GM12878 (cell line): Measurements from ENCODE around the gene RAB43. TPM values are rescaled to one million over a fixed set of nuclear protein-coding genes. Genes with fewer than 3 reads are reported as not detected.

ENCODE experiments used
- ATAC-seq: fragments of 200-7000 bp; cut with Tn5 transposase; 3 replicates; pipeline ENCODE4 v1.9.1; 2020; ENCODE audit warnings: mild to moderate bottlenecking, moderate library complexity
- BruUV-seq: library from RNA; stranded (reverse); fragments of 400-500 nt; replicated peaks from 2 replicates; lab custom pipeline; 2021; lab: Mats Ljungman, UMichigan
- CTCF ChIA-PET: fragments of 300-600 bp; sonication (Branson Sonifier 250); formaldehyde crosslinking; extraction: SDS; loops from one replicate; lab custom pipeline; 2021; ENCODE audit warnings: inconsistent platforms; lab: Yijun Ruan, JAX
- POLR2A ChIA-PET: fragments of 350-600 bp; formaldehyde crosslinking; extraction: SDS; loops from one replicate; lab custom pipeline; 2021; ENCODE audit warnings: inconsistent platforms; lab: Charles Lee
- RAD21 ChIA-PET: fragments of 300-600 bp; sonication (Branson Sonifier 250); formaldehyde crosslinking; loops from one replicate; lab custom pipeline; 2023; ENCODE audit warnings: antibody characterized with exemption; ENCODE audit not compliant: unreplicated experiment; lab: Charles Lee
- SMC1A ChIA-PET: fragments of 300-600 bp; sonication (Branson Sonifier 250); formaldehyde crosslinking; loops from one replicate; lab custom pipeline; 2023; ENCODE audit not compliant: unreplicated experiment, uncharacterized antibody; lab: Charles Lee
- DNase-seq: peaks from one replicate; pipeline ENCODE4 v3.0.0-alpha.2; 2011; ENCODE audit warnings: low read depth, low spot score
- FAIRE-seq: peaks from 3 replicates; lab custom pipeline; 2011; peaks lifted over from hg19 to GRCh38; lab: Jason Lieb, UNC
- H2AFZ ChIP-seq: 2 replicates; pipeline ENCODE4 v1.6.0; 2011; ENCODE audit warnings: low read depth, low read length, control low read depth; ENCODE audit not compliant: control insufficient read depth
- H3K27ac ChIP-seq: 2 replicates; pipeline ENCODE4 v1.5.1; 2011; ENCODE audit warnings: control low read depth; ENCODE audit not compliant: control insufficient read depth, insufficient read depth
- H3K27me3 ChIP-seq, 2 experiments: replicated peaks in 1 of 2; 2 replicates each; pipeline versions ENCODE4 v1.6.0 to v1.6.1; 2011; ENCODE audit warnings: low read length in 1 of 2; ENCODE audit not compliant: control insufficient read depth in 2 of 2, insufficient read depth in 2 of 2
- H3K36me3 ChIP-seq, 2 experiments: 2 replicates each; pipeline ENCODE4 v1.5.1; 2011; ENCODE audit warnings: low read length in 1 of 2; ENCODE audit not compliant: control insufficient read depth in 2 of 2, insufficient read depth in 2 of 2
- H3K4me1 ChIP-seq: 2 replicates; pipeline ENCODE4 v1.6.1; 2011; ENCODE audit warnings: mild to moderate bottlenecking, low read length, moderate library complexity, mixed read lengths; ENCODE audit not compliant: control insufficient read depth, insufficient read depth
- H3K4me2 ChIP-seq: 2 replicates; pipeline ENCODE4 v1.6.0; 2011; ENCODE audit warnings: control low read depth; ENCODE audit not compliant: control insufficient read depth, insufficient read depth
- H3K4me3 ChIP-seq: fragments of 200-600 bp; sonication (generic); 2 replicates; pipeline ENCODE4 v1.5.1; 2016
- H3K79me2 ChIP-seq: 2 replicates; pipeline ENCODE4 v1.6.0; 2011; ENCODE audit warnings: low read length; ENCODE audit not compliant: control insufficient read depth, insufficient read depth
- H3K9ac ChIP-seq: 2 replicates; pipeline ENCODE4 v1.8.0; 2011; ENCODE audit warnings: low read length, control low read depth, mixed read lengths; ENCODE audit not compliant: control insufficient read depth, insufficient read depth
- H3K9me3 ChIP-seq: replicated peaks from 3 replicates; pipeline ENCODE4 v1.5.1; 2011; ENCODE audit warnings: mild to moderate bottlenecking, low read length; ENCODE audit not compliant: control insufficient read depth, insufficient read depth
- H4K20me1 ChIP-seq: 2 replicates; pipeline ENCODE4 v1.6.0; 2011; ENCODE audit not compliant: control insufficient read depth, insufficient read depth
- CREM ChIP-seq: IDR thresholded peaks from 2 replicates; pipeline ENCODE4 v1.6.1; 2014; ENCODE audit warnings: antibody characterized with exemption, low read depth
- E2F8 ChIP-seq: fragments of 450-650 bp; IDR thresholded peaks from 2 replicates; pipeline ENCODE4 v1.6.1; 2018; ENCODE audit warnings: mild to moderate bottlenecking, low read depth, moderate library complexity; ENCODE audit not compliant: partially characterized antibody
- ESRRA ChIP-seq: IDR thresholded peaks from 2 replicates; pipeline ENCODE4 v1.6.1; 2012; ENCODE audit warnings: mild to moderate bottlenecking, low read length, improper control_type of control experiment
- GABPA ChIP-seq: IDR thresholded peaks from 2 replicates; pipeline ENCODE4 v1.6.1; 2014; ENCODE audit warnings: antibody characterized with exemption, low read depth, mild to moderate bottlenecking, inconsistent platforms
- HCFC1 ChIP-seq: fragments of 150-350 bp; IDR thresholded peaks from 2 replicates; pipeline ENCODE4 v1.6.1; 2014; ENCODE audit warnings: low read length
- IRF4 ChIP-seq: IDR thresholded peaks from 2 replicates; pipeline ENCODE4 v1.6.1; 2011; ENCODE audit warnings: low read depth, low read length
- KDM1A ChIP-seq: fragments of 200-600 bp; sonication (generic); IDR thresholded peaks from 2 replicates; pipeline ENCODE4 v1.6.1; 2016; ENCODE audit warnings: borderline replicate concordance
- MYC ChIP-seq: IDR thresholded peaks from 2 replicates; pipeline ENCODE4 v1.6.1; 2011; ENCODE audit warnings: mild to moderate bottlenecking, low read length, moderate library complexity, inconsistent platforms; ENCODE audit not compliant: insufficient read depth, insufficient replicate concordance, insufficient read length, severe bottlenecking
- NBN ChIP-seq: fragments of 450-650 bp; IDR thresholded peaks from 2 replicates; pipeline ENCODE4 v1.6.1; 2016
- NFYA ChIP-seq: IDR thresholded peaks from 2 replicates; pipeline ENCODE4 v1.6.1; 2011; ENCODE audit warnings: low read depth, mild to moderate bottlenecking, low read length, improper control_type of control experiment, borderline replicate concordance
- RCOR1 ChIP-seq: conservative IDR thresholded peaks from 2 replicates; pipeline ENCODE4 v1.6.1; 2012; ENCODE audit warnings: low read depth, low read length, improper control_type of control experiment
- RFX5 ChIP-seq: IDR thresholded peaks from 2 replicates; pipeline ENCODE4 v1.6.1; 2011; ENCODE audit warnings: low read depth, low read length, improper control_type of control experiment
- TCF3 ChIP-seq: IDR thresholded peaks from 2 replicates; pipeline ENCODE4 v1.6.1; 2012; ENCODE audit warnings: low read depth, mild to moderate bottlenecking, low read length, borderline replicate concordance; ENCODE audit not compliant: insufficient read depth
- ZSCAN29 ChIP-seq: fragments of 450-650 bp; IDR thresholded peaks from 2 replicates; pipeline ENCODE4 v1.6.1; 2017; ENCODE audit warnings: mild to moderate bottlenecking, moderate library complexity
- WGBS: methylation state at CpG from one replicate; pipeline ENCODE4 v1.1.6; 2016; ENCODE audit warnings: low lambda C conversion rate; ENCODE audit not compliant: insufficient replicate concordance, insufficient coverage; ENCODE audit errors: missing lambda C conversion rate; 5-methylcytosine and 5-hydroxymethylcytosine counted together
- in situ Hi-C: fragments of 300-500 bp; cut with MboI; formaldehyde crosslinking; loops from 9 replicates; pipeline ENCODE4 v1.14.3; 2018; ENCODE audit warnings: mixed read lengths
- intact Hi-C: fragments of 100-400 bp; cut with micrococcal nuclease; formaldehyde crosslinking; loops from one replicate; pipeline ENCODE4 v1.14.2; 2022; ENCODE audit not compliant: unreplicated experiment
- polyA plus RNA-seq, 11 experiments: library from polyadenylated mRNA; depleted of rRNA in 4 of 11; unstranded in 6 of 11; stranded (reverse) in 5 of 11; fragments of >200 nt; fragmentation: Nextera tagmentation in 4 of 11; fragmentation: Illumina TruSeq in 1 of 11; extraction: Ambion mirVana in 4 of 11; extraction: Trizol in 1 of 11; gene quantifications; 1 replicate in 1 of 11; 2 replicates in 10 of 11; pipeline versions ENCODE4 v1.2.1 to v1.2.3, GENCODE V29; 2011 to 2016; ENCODE audit warnings: inconsistent platforms in 2 of 11, missing spikeins in 2 of 11, low read depth in 1 of 11
- total RNA-seq, 4 experiments: library from RNA; depleted of rRNA in 3 of 4; stranded (reverse); fragments of >200 nt in 3 of 4; fragmentation: Illumina TruSeq in 1 of 4; extraction: Trizol in 1 of 4; gene quantifications; 2 replicates each; pipeline versions ENCODE4 v1.2.1 to v1.2.3, GENCODE V29; 2013 to 2021
- TF ChIP-seq, protein P1 (sequence below): IDR thresholded peaks from 2 replicates; pipeline ENCODE4 v1.6.1; 2012; ENCODE audit warnings: improper control_type of control experiment, low read depth, low read length; ENCODE audit not compliant: insufficient replicate concordance

Gene RAB43
- total and polyA plus RNA-seq, 10 of the 15 experiments (the other 5 are each of a cell fraction or from before 2014, with no cell fraction given) = 0.08 to 14.0 (median 4.0) TPM

- POLR2A ChIA-PET = interaction anchor here (0.6 kb wide), 1 partner anchor 75 kb away, joined by 3 read pairs; no protein-coding TSS in a partner anchor
Observed at GRCh38 chr3:129061023-129061887, 60.3 kb downstream of the RAB43 start.

More at GRCh38 chr3:129061023-129061887, 60.3 kb downstream of the RAB43 start:
- ChIA-PET CTCF (interaction anchor here (0.9 to 1.5 kb wide), 2 partner anchors 8 to 185 kb away, joined by 3 to 4 read pairs; no protein-coding TSS in a partner anchor), SMC1A (no interaction called here), RAD21 (no interaction called here)
- no TSS peak for BruUV-seq
- no peaks in the 10 kb centered on the region for H4K20me1 ChIP-seq
- WGBS = 66% methylated on average over 15 of the region's 19 CpGs
- in situ Hi-C loops (no loop called here), intact Hi-C loops (no loop called here)
- ATAC-seq (no peak), DNase-seq (no peak), FAIRE-seq (no peak)
- TF ChIP-seq, protein P1, sequence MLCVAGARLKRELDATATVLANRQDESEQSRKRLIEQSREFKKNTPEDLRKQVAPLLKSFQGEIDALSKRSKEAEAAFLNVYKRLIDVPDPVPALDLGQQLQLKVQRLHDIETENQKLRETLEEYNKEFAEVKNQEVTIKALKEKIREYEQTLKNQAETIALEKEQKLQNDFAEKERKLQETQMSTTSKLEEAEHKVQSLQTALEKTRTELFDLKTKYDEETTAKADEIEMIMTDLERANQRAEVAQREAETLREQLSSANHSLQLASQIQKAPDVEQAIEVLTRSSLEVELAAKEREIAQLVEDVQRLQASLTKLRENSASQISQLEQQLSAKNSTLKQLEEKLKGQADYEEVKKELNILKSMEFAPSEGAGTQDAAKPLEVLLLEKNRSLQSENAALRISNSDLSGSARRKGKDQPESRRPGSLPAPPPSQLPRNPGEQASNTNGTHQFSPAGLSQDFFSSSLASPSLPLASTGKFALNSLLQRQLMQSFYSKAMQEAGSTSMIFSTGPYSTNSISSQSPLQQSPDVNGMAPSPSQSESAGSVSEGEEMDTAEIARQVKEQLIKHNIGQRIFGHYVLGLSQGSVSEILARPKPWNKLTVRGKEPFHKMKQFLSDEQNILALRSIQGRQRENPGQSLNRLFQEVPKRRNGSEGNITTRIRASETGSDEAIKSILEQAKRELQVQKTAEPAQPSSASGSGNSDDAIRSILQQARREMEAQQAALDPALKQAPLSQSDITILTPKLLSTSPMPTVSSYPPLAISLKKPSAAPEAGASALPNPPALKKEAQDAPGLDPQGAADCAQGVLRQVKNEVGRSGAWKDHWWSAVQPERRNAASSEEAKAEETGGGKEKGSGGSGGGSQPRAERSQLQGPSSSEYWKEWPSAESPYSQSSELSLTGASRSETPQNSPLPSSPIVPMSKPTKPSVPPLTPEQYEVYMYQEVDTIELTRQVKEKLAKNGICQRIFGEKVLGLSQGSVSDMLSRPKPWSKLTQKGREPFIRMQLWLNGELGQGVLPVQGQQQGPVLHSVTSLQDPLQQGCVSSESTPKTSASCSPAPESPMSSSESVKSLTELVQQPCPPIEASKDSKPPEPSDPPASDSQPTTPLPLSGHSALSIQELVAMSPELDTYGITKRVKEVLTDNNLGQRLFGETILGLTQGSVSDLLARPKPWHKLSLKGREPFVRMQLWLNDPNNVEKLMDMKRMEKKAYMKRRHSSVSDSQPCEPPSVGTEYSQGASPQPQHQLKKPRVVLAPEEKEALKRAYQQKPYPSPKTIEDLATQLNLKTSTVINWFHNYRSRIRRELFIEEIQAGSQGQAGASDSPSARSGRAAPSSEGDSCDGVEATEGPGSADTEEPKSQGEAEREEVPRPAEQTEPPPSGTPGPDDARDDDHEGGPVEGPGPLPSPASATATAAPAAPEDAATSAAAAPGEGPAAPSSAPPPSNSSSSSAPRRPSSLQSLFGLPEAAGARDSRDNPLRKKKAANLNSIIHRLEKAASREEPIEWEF = no peak
- TF ChIP-seq E2F8 (no peak), RFX5 (no peak), TCF3 (no peak), RCOR1 (no peak), CREM (no peak), IRF4 (no peak), ZSCAN29 (no peak), ESRRA (no peak), GABPA (no peak), NBN (no peak), NFYA (no peak), KDM1A (no peak), MYC (no peak), HCFC1 (no peak)
- H3K9ac ChIP-seq = no peak overlapping the region
- H3K79me2 ChIP-seq = no peaks in the 10 kb centered on the region
- no peaks in the 10 kb centered on the region for H3K9me3 ChIP-seq
- H3K4me3 ChIP-seq = no peak overlapping the region
- no peaks in the 10 kb centered on the region for H3K36me3 ChIP-seq
- H3K27ac ChIP-seq = no peak overlapping the region
- H3K4me1 ChIP-seq = 0 out of 2 replicates have a peak, but pooled peaks cover 3% of the 10 kb centered on the region
- H3K4me2 ChIP-seq = no peak overlapping the region
- no peaks in the 10 kb centered on the region; a peak in 3 of 4 replicates for H3K27me3 ChIP-seq
- no peak overlapping the region for H2AFZ ChIP-seq
